HL-60 (cell line): ENCODE measurements around the gene MAP4K4.
"Not testable (repeated sequence)": the region's sequence is repeated elsewhere in the genome, so short reads cannot be mapped to it uniquely, and the experiment has no call there.

ENCODE experiments used
- CTCF ChIP-seq: IDR thresholded peaks from one replicate; pipeline ENCODE4 v1.5.1; 2011; ENCODE audit warnings: low read length, control low read depth, inconsistent platforms; ENCODE audit not compliant: insufficient read depth
- GABPA ChIP-seq: IDR thresholded peaks from 2 replicates; pipeline ENCODE4 v1.6.1; 2012; ENCODE audit warnings: low read depth
- TF ChIP-seq, protein P1 (sequence below): IDR thresholded peaks from 2 replicates; pipeline ENCODE4 v1.6.1; 2012; ENCODE audit warnings: low read depth; ENCODE audit not compliant: insufficient replicate concordance

GRCh38 chr2:101773961-101774360, 76.5 kb downstream of the MAP4K4 start:
- not testable (repeated sequence) for TF ChIP-seq GABPA, CTCF
- TF ChIP-seq, protein P1, sequence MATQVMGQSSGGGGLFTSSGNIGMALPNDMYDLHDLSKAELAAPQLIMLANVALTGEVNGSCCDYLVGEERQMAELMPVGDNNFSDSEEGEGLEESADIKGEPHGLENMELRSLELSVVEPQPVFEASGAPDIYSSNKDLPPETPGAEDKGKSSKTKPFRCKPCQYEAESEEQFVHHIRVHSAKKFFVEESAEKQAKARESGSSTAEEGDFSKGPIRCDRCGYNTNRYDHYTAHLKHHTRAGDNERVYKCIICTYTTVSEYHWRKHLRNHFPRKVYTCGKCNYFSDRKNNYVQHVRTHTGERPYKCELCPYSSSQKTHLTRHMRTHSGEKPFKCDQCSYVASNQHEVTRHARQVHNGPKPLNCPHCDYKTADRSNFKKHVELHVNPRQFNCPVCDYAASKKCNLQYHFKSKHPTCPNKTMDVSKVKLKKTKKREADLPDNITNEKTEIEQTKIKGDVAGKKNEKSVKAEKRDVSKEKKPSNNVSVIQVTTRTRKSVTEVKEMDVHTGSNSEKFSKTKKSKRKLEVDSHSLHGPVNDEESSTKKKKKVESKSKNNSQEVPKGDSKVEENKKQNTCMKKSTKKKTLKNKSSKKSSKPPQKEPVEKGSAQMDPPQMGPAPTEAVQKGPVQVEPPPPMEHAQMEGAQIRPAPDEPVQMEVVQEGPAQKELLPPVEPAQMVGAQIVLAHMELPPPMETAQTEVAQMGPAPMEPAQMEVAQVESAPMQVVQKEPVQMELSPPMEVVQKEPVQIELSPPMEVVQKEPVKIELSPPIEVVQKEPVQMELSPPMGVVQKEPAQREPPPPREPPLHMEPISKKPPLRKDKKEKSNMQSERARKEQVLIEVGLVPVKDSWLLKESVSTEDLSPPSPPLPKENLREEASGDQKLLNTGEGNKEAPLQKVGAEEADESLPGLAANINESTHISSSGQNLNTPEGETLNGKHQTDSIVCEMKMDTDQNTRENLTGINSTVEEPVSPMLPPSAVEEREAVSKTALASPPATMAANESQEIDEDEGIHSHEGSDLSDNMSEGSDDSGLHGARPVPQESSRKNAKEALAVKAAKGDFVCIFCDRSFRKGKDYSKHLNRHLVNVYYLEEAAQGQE = not testable (repeated sequence)
